Measurements from ENCODE around the gene SELENOK. TPM values are rescaled to one million over a fixed set of nuclear protein-coding genes. Genes with fewer than 3 reads are reported as not detected.

The SELENOK gene
- total and polyA plus RNA-seq, 2 of the 4 experiments (the other 2 are of a cell fraction): 35.5 to 37.1 TPM

DNA sequence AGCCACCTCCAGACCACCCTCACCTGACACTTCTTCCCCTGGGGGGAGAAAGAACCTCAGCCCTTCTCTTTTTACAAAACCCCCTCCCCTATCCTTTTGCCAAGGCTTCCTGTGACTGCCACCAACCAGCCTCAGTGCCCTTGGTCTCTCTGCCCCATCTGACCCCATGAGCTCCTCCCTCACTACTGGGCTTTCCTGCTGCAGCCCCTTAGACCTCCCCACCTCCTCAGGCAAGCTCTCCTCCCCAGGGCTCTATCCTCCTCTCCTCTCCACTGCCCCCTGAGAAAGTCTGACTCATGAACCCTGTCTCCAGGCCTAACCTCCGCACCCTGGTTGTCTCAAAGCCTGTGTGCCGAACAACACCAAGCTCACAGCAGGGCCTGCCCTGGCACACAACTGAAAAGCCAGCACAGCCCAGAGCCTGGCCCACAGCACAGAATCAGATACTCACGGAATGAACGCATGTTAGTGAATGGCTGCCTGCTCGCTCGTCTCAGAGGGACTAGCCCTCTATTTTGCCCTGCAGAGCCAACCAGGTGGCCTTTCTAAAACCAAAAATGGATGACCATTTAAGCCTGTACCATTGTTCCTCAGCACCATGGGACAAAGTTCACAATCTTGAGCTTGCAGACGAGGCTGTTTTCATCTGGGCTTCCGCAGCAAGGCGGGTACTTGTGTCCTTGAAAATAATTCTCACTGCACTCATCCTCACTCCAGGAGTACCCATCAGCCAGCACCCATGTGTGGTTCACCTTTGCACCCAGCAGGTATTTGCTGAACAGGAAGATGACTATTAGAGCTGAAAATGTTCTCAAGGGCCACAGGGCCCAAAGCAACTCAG lies 47.2 kb downstream of the SELENOK start:
- no peak overlapping the region for H3K18ac ChIP-seq (ENCODE audit: low read depth, low read length)
- no peaks in the 10 kb centered on the region for H3K79me1 ChIP-seq (ENCODE audit: low read depth in 1 of 2, low read length in 2 of 2)
- H3K27me3 ChIP-seq (ENCODE audit: control insufficient read depth, insufficient read depth, low read length): peaks cover 57% of the 10 kb centered on the region
- H2BK20ac ChIP-seq (ENCODE audit: low read depth, low read length): no peak overlapping the region
- H2AK9ac ChIP-seq (replicated peaks; ENCODE audit: low read depth, low read length, poor library complexity): peak overlapping the region; percentile 50
- DNase-seq (no peak), ATAC-seq (ENCODE audit: low read depth) (no peak)
- CTCF ChIA-PET: no interaction called here
- no peak overlapping the region for H4K8ac ChIP-seq (ENCODE audit: low read depth in 2 of 2, low read length in 2 of 2)
- H3K14ac ChIP-seq (replicated peaks; ENCODE audit: low read depth, low read length): no peak overlapping the region
- in situ Hi-C loops (cut with MboI; ENCODE audit: low sequenced_read_pairs) (no loop called here), intact Hi-C loops (cut with micrococcal nuclease) (no loop called here), dilution Hi-C loops (cut with HindIII; ENCODE audit: low sequenced_read_pairs, unreplicated experiment) (no loop called here)
- H3K4me3 ChIP-seq (ENCODE audit: insufficient read depth, low read depth, low read length): no peak overlapping the region
- H3K9me3 ChIP-seq (ENCODE audit: control insufficient read depth, insufficient read depth, low read length): peaks cover 3% of the 10 kb centered on the region; the same call in 1 of the 2 replicates
- no peak overlapping the region for H2BK120ac ChIP-seq (ENCODE audit: low read depth, low read length)
- no peak overlapping the region for H2AK5ac ChIP-seq (ENCODE audit: low read depth, low read length)
- no peaks in the 10 kb centered on the region for H3K36me3 ChIP-seq (ENCODE audit: control insufficient read depth, insufficient read depth, low read length)
- 87% methylated on average over 4 of the region's 9 CpGs; no CpG with 5 or more reads in 1 of the 2 experiments for WGBS, 2 experiments (ENCODE audit: extremely low coverage in 2 of 2, insufficient read length in 1 of 2)
- H2BK5ac ChIP-seq (ENCODE audit: low read depth, low read length, poor library complexity, severe bottlenecking): no peak overlapping the region
- no peak overlapping the region for H4K91ac ChIP-seq (ENCODE audit: insufficient read depth, low read depth, low read length)
- POLR2A ChIA-PET (ENCODE audit: unreplicated experiment): no interaction called here
- H3K9me1 ChIP-seq (ENCODE audit: insufficient read depth, low read length): no peaks in the 10 kb centered on the region
- TF ChIP-seq, protein P1, sequence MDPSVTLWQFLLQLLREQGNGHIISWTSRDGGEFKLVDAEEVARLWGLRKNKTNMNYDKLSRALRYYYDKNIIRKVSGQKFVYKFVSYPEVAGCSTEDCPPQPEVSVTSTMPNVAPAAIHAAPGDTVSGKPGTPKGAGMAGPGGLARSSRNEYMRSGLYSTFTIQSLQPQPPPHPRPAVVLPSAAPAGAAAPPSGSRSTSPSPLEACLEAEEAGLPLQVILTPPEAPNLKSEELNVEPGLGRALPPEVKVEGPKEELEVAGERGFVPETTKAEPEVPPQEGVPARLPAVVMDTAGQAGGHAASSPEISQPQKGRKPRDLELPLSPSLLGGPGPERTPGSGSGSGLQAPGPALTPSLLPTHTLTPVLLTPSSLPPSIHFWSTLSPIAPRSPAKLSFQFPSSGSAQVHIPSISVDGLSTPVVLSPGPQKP (IDR thresholded peaks at IDR 0.05; ENCODE audit: borderline replicate concordance, low read depth, low read length): no peak
- no peak for TF ChIP-seq RCOR1 (IDR thresholded peaks at IDR 0.05; ENCODE audit: insufficient replicate concordance, low read length)
- no peak for TF ChIP-seq BHLHE40 (IDR thresholded peaks at IDR 0.05; ENCODE audit: low read depth, low read length)
- TF ChIP-seq RAD21 (IDR thresholded peaks at IDR 0.05; ENCODE audit: low read length): no peak
- TF ChIP-seq, protein P2, sequence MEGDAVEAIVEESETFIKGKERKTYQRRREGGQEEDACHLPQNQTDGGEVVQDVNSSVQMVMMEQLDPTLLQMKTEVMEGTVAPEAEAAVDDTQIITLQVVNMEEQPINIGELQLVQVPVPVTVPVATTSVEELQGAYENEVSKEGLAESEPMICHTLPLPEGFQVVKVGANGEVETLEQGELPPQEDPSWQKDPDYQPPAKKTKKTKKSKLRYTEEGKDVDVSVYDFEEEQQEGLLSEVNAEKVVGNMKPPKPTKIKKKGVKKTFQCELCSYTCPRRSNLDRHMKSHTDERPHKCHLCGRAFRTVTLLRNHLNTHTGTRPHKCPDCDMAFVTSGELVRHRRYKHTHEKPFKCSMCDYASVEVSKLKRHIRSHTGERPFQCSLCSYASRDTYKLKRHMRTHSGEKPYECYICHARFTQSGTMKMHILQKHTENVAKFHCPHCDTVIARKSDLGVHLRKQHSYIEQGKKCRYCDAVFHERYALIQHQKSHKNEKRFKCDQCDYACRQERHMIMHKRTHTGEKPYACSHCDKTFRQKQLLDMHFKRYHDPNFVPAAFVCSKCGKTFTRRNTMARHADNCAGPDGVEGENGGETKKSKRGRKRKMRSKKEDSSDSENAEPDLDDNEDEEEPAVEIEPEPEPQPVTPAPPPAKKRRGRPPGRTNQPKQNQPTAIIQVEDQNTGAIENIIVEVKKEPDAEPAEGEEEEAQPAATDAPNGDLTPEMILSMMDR (conservative IDR thresholded peaks at IDR 0.05; ENCODE audit: low read depth, low read length): no peak
- no peak for TF ChIP-seq NFE2L2 (IDR thresholded peaks at IDR 0.05; ENCODE audit: low read depth, low read length)
- TF ChIP-seq RFX5 (IDR thresholded peaks at IDR 0.05; ENCODE audit: low read depth, low read length): no peak
- no peak for TF ChIP-seq MXI1 (IDR thresholded peaks at IDR 0.05; ENCODE audit: borderline replicate concordance, low read depth, low read length)
- no peak for TF ChIP-seq CEBPB (IDR thresholded peaks at IDR 0.05; ENCODE audit: low read depth, low read length)
- no peak for TF ChIP-seq SMC3 (IDR thresholded peaks at IDR 0.05; ENCODE audit: low read depth, low read length)
- TF ChIP-seq MAFK (IDR thresholded peaks at IDR 0.05; ENCODE audit: low read depth, low read length): no peak
- TF ChIP-seq FOS (IDR thresholded peaks at IDR 0.05; ENCODE audit: low read depth, low read length): no peak
- H3K4ac ChIP-seq (ENCODE audit: low read depth, low read length): no peak overlapping the region
- no peak overlapping the region for H3K23ac ChIP-seq (ENCODE audit: low read depth, low read length)
- no peak overlapping the region for H3K56ac ChIP-seq (ENCODE audit: extremely low read depth, insufficient read depth, low read length)
- no peaks in the 10 kb centered on the region for H4K20me1 ChIP-seq (ENCODE audit: insufficient read depth, low read length)
- H3K27ac ChIP-seq (ENCODE audit: insufficient read depth, low read length): no peak overlapping the region
- H4K5ac ChIP-seq (ENCODE audit: low read depth, low read length): no peak overlapping the region
- no TSS peak for BruUV-seq (replicated peaks)
- H3K9ac ChIP-seq (ENCODE audit: low read depth, low read length): no peak overlapping the region
- no peaks in the 10 kb centered on the region; the same call in 1 of the 2 replicates for H3K4me1 ChIP-seq (ENCODE audit: control insufficient read depth, insufficient read depth, low read length)
- H2AFZ ChIP-seq (replicated peaks; ENCODE audit: low read length, poor library complexity): no peak overlapping the region
- H3K4me2 ChIP-seq (ENCODE audit: low read depth, low read length): no peak overlapping the region
- no peak overlapping the region for H2BK15ac ChIP-seq (ENCODE audit: low read depth, low read length)

All from IMR-90 (cell line).